GM23248 (cell line): Measurements from ENCODE around the gene RASSF5. TPM values are rescaled to one million over a fixed set of nuclear protein-coding genes. Genes with fewer than 3 reads are reported as not detected.

Experiments
- DNase-seq: peaks from one replicate; pipeline ENCODE4 v3.0.0-alpha.2; 2015
- H2AFZ ChIP-seq: fragments of 200-600 bp; sonication (generic); 2 replicates; pipeline ENCODE4 v1.6.1; 2016; ENCODE audit warnings: antibody characterized with exemption
- H3F3A ChIP-seq: fragments of 200-600 bp; sonication (generic); 2 replicates; pipeline ENCODE4 v1.6.1; 2016; ENCODE audit warnings: mild to moderate bottlenecking, antibody characterized with exemption, mixed run types; ENCODE audit not compliant: insufficient read depth
- H3K27ac ChIP-seq: fragments of 200-600 bp; sonication (generic); 2 replicates; pipeline ENCODE4 v1.5.1; 2016; ENCODE audit warnings: mild to moderate bottlenecking
- H3K27me3 ChIP-seq: fragments of 200-600 bp; sonication (generic); replicated peaks from 2 replicates; pipeline ENCODE4 v1.6.1; 2016; ENCODE audit warnings: mild to moderate bottlenecking; ENCODE audit not compliant: insufficient read depth
- H3K36me3 ChIP-seq: fragments of 200-600 bp; sonication (generic); 2 replicates; pipeline ENCODE4 v1.6.1; 2016; ENCODE audit warnings: low read depth, mild to moderate bottlenecking
- H3K4me1 ChIP-seq: fragments of 200-600 bp; sonication (generic); 2 replicates; pipeline ENCODE4 v1.6.1; 2016; ENCODE audit warnings: mild to moderate bottlenecking; ENCODE audit not compliant: insufficient read depth
- H3K4me2 ChIP-seq: fragments of 200-600 bp; sonication (generic); one replicate; pipeline ENCODE4 v1.6.1; 2016; ENCODE audit warnings: mild to moderate bottlenecking; ENCODE audit not compliant: unreplicated experiment
- H3K4me3 ChIP-seq: fragments of 200-600 bp; sonication (generic); 2 replicates; pipeline ENCODE4 v1.5.1; 2016; ENCODE audit warnings: mild to moderate bottlenecking
- H3K79me2 ChIP-seq: fragments of 200-600 bp; sonication (generic); 2 replicates; pipeline ENCODE4 v1.6.1; 2016; ENCODE audit warnings: mild to moderate bottlenecking; ENCODE audit not compliant: insufficient read depth
- H3K9ac ChIP-seq: fragments of 200-600 bp; sonication (generic); 2 replicates; pipeline ENCODE4 v1.6.1; 2016; ENCODE audit warnings: mild to moderate bottlenecking
- H3K9me2 ChIP-seq: fragments of 200-600 bp; sonication (generic); 2 replicates; pipeline ENCODE4 v1.6.1; 2016; ENCODE audit warnings: mixed run types, mild to moderate bottlenecking, moderate library complexity; ENCODE audit not compliant: insufficient read depth
- H3K9me3 ChIP-seq: fragments of 200-600 bp; sonication (generic); one replicate; pipeline ENCODE4 v1.6.1; 2017; ENCODE audit warnings: low read depth
- H4K20me1 ChIP-seq: fragments of 200-600 bp; sonication (generic); 2 replicates; pipeline ENCODE4 v1.6.0; 2016; ENCODE audit not compliant: insufficient read depth
- EZH2 ChIP-seq: fragments of 200-600 bp; sonication (generic); IDR thresholded peaks from 2 replicates; pipeline ENCODE4 v1.6.1; 2018; ENCODE audit warnings: antibody characterized with exemption, mild to moderate bottlenecking; ENCODE audit not compliant: insufficient read depth, poor library complexity, severe bottlenecking
- EZH2phosphoT487 ChIP-seq: fragments of 200-600 bp; sonication (generic); IDR thresholded peaks from 2 replicates; pipeline ENCODE4 v1.6.1; 2018; ENCODE audit warnings: antibody characterized with exemption, moderate library complexity, mild to moderate bottlenecking, low read depth; ENCODE audit not compliant: insufficient read depth
- WGBS, 2 experiments: methylation state at CpG; one replicate each; pipeline ENCODE4 v1.1.6; 2015 to 2017; ENCODE audit warnings: low lambda C conversion rate in 2 of 2, low coverage in 1 of 2; ENCODE audit errors: missing lambda C conversion rate in 2 of 2; 5-methylcytosine and 5-hydroxymethylcytosine counted together
- in situ Hi-C: fragments of 300-500 bp; cut with MboI; formaldehyde crosslinking; loops from 2 replicates; pipeline ENCODE4 v1.15.0; 2020
- polyA plus RNA-seq: library from polyadenylated mRNA; unstranded; fragments of >200 nt; fragmentation: Nextera tagmentation; extraction: Ambion mirVana; gene quantifications from 2 replicates; pipeline ENCODE4 v1.2.1, GENCODE V29; 2016
- total RNA-seq: library from RNA; depleted of rRNA; stranded (reverse); fragments of >200 nt; shearing (Covaris generic); gene quantifications from 2 replicates; pipeline ENCODE4 v1.2.3, GENCODE V29; 2014

Gene RASSF5
- total and polyA plus RNA-seq, 2 experiments from 2014 or later, result 0.22 to 0.48 TPM

DNA sequence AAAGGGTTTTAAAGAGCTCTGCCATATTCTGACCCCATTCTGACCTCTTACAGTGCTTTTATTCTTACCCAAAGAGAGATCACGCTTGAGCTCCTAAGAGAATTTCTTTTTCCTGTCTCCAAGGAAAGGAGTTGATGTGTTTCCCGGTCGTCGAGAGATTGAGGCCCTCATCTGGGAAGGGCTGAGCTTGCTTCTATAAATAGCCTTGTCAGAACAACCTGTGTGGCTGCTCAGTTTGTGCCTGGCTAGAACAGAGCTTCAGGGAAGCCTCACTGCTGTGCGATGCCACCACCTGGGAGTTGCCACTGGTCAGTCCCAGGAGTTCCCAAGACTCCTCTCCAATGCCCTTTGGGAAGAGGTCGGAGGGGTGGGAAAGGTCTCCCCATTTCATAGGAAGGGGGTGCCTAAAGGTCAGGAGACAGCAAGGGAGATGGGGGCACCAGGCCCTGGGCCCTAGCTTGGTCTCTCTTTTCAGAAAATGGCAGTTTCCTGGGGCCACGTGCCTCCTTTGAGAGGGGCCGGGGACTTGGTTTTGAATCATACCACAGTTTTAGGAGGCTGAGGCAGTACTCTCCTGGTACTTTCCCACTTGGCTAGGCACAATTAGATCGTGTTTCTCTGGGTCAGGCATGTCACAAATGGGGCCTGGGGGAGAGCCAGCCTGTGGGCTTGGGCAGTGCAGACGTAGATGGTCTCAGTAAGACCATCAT is 52.8 kb downstream of the RASSF5 start:
- H3K36me3 ChIP-seq, result no peaks in the 10 kb centered on the region
- in situ Hi-C loops, result no loop called here

DNA sequence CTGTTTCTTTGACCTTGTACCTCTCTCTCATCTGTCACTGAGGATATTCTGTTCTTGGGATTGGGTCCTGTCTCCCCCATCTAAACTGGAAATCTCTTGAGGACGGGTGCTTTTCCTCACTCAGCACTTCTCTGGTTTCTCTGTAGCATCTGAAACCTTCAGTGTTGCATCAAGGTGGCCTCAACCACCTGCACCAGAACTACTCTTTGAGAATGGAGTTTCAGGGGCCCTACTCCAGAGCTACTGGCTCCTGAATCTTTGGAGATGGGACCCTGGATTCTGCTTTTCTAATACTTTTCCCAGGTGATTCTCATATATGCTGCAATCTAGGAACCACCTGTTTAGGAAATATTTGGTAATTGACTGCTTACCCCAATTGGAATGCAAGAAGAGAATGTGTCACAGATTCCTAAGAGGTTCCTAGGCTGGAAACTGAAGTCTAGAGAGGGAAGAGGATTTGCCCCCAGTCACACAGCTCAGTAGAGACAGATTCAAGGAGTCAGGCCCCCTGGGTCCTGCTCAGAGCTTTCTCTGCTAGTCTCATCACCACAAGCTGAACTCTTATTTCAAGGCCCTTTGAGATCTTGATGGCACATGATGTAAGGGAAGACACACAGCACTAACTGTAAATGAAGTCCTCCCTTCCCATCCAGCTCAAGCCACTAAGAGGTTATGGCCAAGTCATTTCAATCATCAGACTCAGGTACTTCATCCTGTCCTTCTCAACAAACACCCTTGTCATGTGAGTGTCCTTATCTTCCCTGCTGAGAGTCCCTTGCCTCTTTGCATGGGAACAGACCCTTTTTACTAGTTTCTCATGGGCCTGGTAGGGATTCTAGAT is 56.3 kb downstream of the RASSF5 start:
- Histone ChIP-seq H3K36me3 (no peaks in the 10 kb centered on the region), H3F3A (no peaks in the 10 kb centered on the region), H3K9ac (no peak overlapping the region), H2AFZ (no peak overlapping the region), H3K4me1 (no peaks in the 10 kb centered on the region), H3K4me2 (no peak overlapping the region), H3K27me3 (no peaks in the 10 kb centered on the region), H3K79me2 (no peaks in the 10 kb centered on the region), H3K9me2 (no peaks in the 10 kb centered on the region), H3K9me3 (no peaks in the 10 kb centered on the region), H3K4me3 (no peak overlapping the region), H3K27ac (no peak overlapping the region), H4K20me1 (no peaks in the 10 kb centered on the region)
- 55 to 65% methylated on average over 1 of the region's 1 CpG for WGBS, 2 experiments
- peak; percentile 20 for DNase-seq
- TF ChIP-seq EZH2phosphoT487 (no peak), EZH2 (no peak)
- in situ Hi-C loops, result no loop called here

More for the DNA sequence above, 52.8 kb downstream of the RASSF5 start:
- Histone ChIP-seq H3F3A (no peaks in the 10 kb centered on the region), H4K20me1 (no peaks in the 10 kb centered on the region), H3K79me2 (no peaks in the 10 kb centered on the region), H3K27me3 (no peaks in the 10 kb centered on the region), H3K4me2 (no peak overlapping the region), H3K9ac (no peak overlapping the region), H3K4me3 (no peak overlapping the region), H3K9me3 (no peaks in the 10 kb centered on the region), H3K9me2 (no peaks in the 10 kb centered on the region), H3K4me1 (peaks cover 5% of the 10 kb centered on the region; the same call in 1 of the 2 replicates), H2AFZ (no peak overlapping the region), H3K27ac (no peak overlapping the region)
- TF ChIP-seq EZH2phosphoT487, result no peak
- TF ChIP-seq EZH2, result no peak
- 86 to 88% methylated on average over 10 of the region's 10 CpGs for WGBS, 2 experiments
- DNase-seq, result no peak

DNA sequence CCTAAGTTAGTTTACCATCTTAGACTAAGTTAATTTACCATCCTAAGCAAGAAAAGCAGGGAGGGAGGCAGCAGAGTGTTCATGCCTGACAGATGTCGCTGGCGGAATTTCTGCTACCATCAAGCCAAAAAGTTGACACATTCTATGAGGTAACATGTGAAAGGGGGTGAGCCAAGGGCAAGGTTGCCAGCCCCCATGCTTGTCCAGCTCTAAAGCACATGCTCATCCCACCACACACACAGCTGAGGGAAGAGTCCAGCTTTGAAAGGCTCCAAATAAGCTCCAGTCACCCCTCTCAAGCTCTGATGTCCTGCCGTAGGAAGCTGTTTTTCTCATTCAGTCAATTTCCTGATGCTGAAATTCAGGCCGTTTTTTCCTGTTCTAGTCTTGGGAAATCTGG is 58.7 kb downstream of the RASSF5 start:
- no peak for DNase-seq
- in situ Hi-C loops, result no loop called here
- H4K20me1 ChIP-seq, result no peaks in the 10 kb centered on the region
- no peaks in the 10 kb centered on the region for H3K27me3 ChIP-seq
- no peak overlapping the region for H3K4me3 ChIP-seq
- no peak for TF ChIP-seq EZH2phosphoT487
- TF ChIP-seq EZH2, result no peak
- no peaks in the 10 kb centered on the region for H3K79me2 ChIP-seq
- no peaks in the 10 kb centered on the region for H3F3A ChIP-seq
- H3K9me3 ChIP-seq, result no peaks in the 10 kb centered on the region
- 45 to 47% methylated on average over 4 of the region's 4 CpGs for WGBS, 2 experiments
- no peaks in the 10 kb centered on the region for H3K36me3 ChIP-seq
- no peaks in the 10 kb centered on the region for H3K9me2 ChIP-seq
- H2AFZ ChIP-seq, result no peak overlapping the region
- no peaks in the 10 kb centered on the region for H3K4me1 ChIP-seq
- H3K27ac ChIP-seq, result no peak overlapping the region
- no peak overlapping the region for H3K9ac ChIP-seq
- no peak overlapping the region for H3K4me2 ChIP-seq

DNA sequence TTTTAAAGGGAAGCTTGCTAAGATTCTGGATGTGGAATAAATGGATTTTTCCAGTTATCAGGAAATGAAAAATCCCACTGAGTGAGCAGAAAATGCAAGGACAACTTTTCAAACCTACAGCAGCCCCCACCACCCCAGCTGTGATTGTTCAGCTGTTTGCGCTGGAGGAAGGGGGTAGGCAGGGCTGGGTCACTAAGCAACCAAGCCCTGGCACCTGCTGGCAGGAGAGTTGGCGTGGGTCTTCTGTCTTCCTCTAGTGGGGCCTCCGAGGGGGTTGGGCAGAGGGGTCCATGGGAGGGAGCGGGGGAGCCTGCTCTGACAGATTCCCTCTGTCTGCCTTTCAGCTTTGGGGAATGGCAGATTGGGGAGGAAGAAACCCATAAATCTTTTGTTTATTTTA is 59.7 kb downstream of the RASSF5 start:
- H3K4me3 ChIP-seq, result no peak overlapping the region
- no peaks in the 10 kb centered on the region for H3K9me3 ChIP-seq
- H3K9ac ChIP-seq, result no peak overlapping the region
- DNase-seq, result no peak
- H3K9me2 ChIP-seq, result no peaks in the 10 kb centered on the region
- no peaks in the 10 kb centered on the region for H3K36me3 ChIP-seq
- in situ Hi-C loops, result no loop called here
- H4K20me1 ChIP-seq, result no peaks in the 10 kb centered on the region
- H3K79me2 ChIP-seq, result no peaks in the 10 kb centered on the region
- no peaks in the 10 kb centered on the region for H3K4me1 ChIP-seq
- no peak overlapping the region for H3K4me2 ChIP-seq
- no peak overlapping the region for H3K27ac ChIP-seq
- H2AFZ ChIP-seq, result no peak overlapping the region
- TF ChIP-seq EZH2 (no peak), EZH2phosphoT487 (no peak)
- 69 to 74% methylated on average over 4 of the region's 4 CpGs for WGBS, 2 experiments
- no peaks in the 10 kb centered on the region for H3K27me3 ChIP-seq
- H3F3A ChIP-seq, result no peaks in the 10 kb centered on the region
